K562 (cell line): Measurements from ENCODE around the gene NYNRIN. TPM values are rescaled to one million over a fixed set of nuclear protein-coding genes. Genes with fewer than 3 reads are reported as not detected.
A peak's percentile ranks its signal among the peaks of the same experiment; 100 is the strongest.

Experiments used
- GATAD2A ChIP-seq: fragments of 450-650 bp; IDR thresholded peaks from 2 replicates; pipeline ENCODE4 v1.6.1; 2017
- HNRNPK ChIP-seq: fragments of 200-400 bp; formaldehyde crosslinking; IDR thresholded peaks from one replicate; pipeline ENCODE4 v1.6.1; 2018; ENCODE audit warnings: mild to moderate bottlenecking, low read depth, low read length; ENCODE audit not compliant: poor library complexity, severe bottlenecking
- KLF10 ChIP-seq: fragments of 250-450 bp; sonication (Bioruptor Pico); IDR thresholded peaks from 2 replicates; pipeline ENCODE4 v1.6.1; 2021; ENCODE audit warnings: matching md5 sums
- MYC ChIP-seq, 2 experiments: fragments of 250-450 bp in 1 of 2; sonication (Bioruptor Pico) in 1 of 2; IDR thresholded peaks; 2 replicates each; pipeline versions ENCODE4 v1.5.1 to v1.6.1; 2012 to 2021; ENCODE audit warnings: low read depth in 2 of 2, borderline replicate concordance in 1 of 2, improper control_type of control experiment in 1 of 2, low read length in 1 of 2, mild to moderate bottlenecking in 1 of 2, moderate library complexity in 1 of 2
- NFIX ChIP-seq: fragments of 250-450 bp; sonication (Bioruptor Pico); IDR thresholded peaks from 2 replicates; pipeline ENCODE4 v1.4.0; 2020; ENCODE audit warnings: low read depth, mild to moderate bottlenecking, moderate library complexity
- RFX5 ChIP-seq: IDR thresholded peaks from 2 replicates; pipeline ENCODE4 v1.6.1; 2011; ENCODE audit warnings: low read depth, mild to moderate bottlenecking, improper control_type of control experiment, low read length
- SMC3 ChIP-seq: conservative IDR thresholded peaks from 2 replicates; pipeline ENCODE4 v1.6.1; 2011; ENCODE audit warnings: low read depth, low read length, improper control_type of control experiment; ENCODE audit not compliant: insufficient read depth
- ZBTB17 ChIP-seq: fragments of 450-650 bp; formaldehyde crosslinking; IDR thresholded peaks from 2 replicates; pipeline ENCODE4 v1.4.0; 2020; ENCODE audit warnings: mild to moderate bottlenecking
- ZNF668 ChIP-seq: fragments of 250-450 bp; sonication (Bioruptor Pico); IDR thresholded peaks from 2 replicates; pipeline ENCODE4 v1.8.0; 2022; ENCODE audit warnings: mild to moderate bottlenecking, inconsistent platforms
- polyA plus RNA-seq, 8 experiments: library from polyadenylated mRNA; depleted of rRNA in 4 of 8; stranded (reverse) in 5 of 8; unstranded in 3 of 8; fragments of >200 nt; fragmentation: Nextera tagmentation in 2 of 8; fragmentation: Illumina TruSeq in 1 of 8; extraction: Ambion mirVana in 2 of 8; extraction: Trizol in 1 of 8; gene quantifications; 2 replicates each; pipeline versions ENCODE4 v1.2.1 to v1.2.3, GENCODE V29; 2011 to 2014; ENCODE audit warnings: inconsistent platforms in 1 of 8, missing spikeins in 1 of 8
- total RNA-seq, 7 experiments: library from RNA; depleted of rRNA in 6 of 7; stranded (reverse); fragments of >200 nt in 6 of 7; fragmentation: Illumina TruSeq in 2 of 7; extraction: Trizol in 2 of 7; gene quantifications; 2 replicates each; pipeline versions ENCODE4 v1.2.1 to v1.2.3, GENCODE V29; 2011 to 2021; ENCODE audit warnings: low replicate concordance in 1 of 7
- TF ChIP-seq, protein P1 (sequence below): fragments of 450-650 bp; IDR thresholded peaks from 2 replicates; pipeline ENCODE4 v1.6.1; 2016; ENCODE audit warnings: low read depth, mild to moderate bottlenecking, moderate library complexity
- TF ChIP-seq, protein P2 (sequence below): fragments of 450-650 bp; conservative IDR thresholded peaks from 2 replicates; pipeline ENCODE4 v1.6.1; 2016; ENCODE audit warnings: missing genetic modification characterization, low read depth, mild to moderate bottlenecking, control low read depth, missing compliant biosample characterization
- TF ChIP-seq, protein P3 (sequence below): fragments of 450-650 bp; IDR thresholded peaks from 2 replicates; pipeline ENCODE4 v1.6.1; 2018; ENCODE audit warnings: mild to moderate bottlenecking, low read depth; ENCODE audit not compliant: partially characterized antibody
- TF ChIP-seq, protein P4 (sequence below): fragments of 250-450 bp; sonication (Bioruptor Pico); IDR thresholded peaks from 2 replicates; pipeline ENCODE4 v1.4.0; 2020; ENCODE audit warnings: borderline replicate concordance
- TF ChIP-seq, protein P5 (sequence below): fragments of 250-450 bp; sonication (Bioruptor Pico); IDR thresholded peaks from 2 replicates; pipeline ENCODE4 v1.4.0; 2020

NYNRIN gene
- total and polyA plus RNA-seq, 9 of the 15 experiments (the other 6 are each of a cell fraction or from before 2014, with no cell fraction given): 0.04 to 1.2 (median 0.28) TPM

DNA sequence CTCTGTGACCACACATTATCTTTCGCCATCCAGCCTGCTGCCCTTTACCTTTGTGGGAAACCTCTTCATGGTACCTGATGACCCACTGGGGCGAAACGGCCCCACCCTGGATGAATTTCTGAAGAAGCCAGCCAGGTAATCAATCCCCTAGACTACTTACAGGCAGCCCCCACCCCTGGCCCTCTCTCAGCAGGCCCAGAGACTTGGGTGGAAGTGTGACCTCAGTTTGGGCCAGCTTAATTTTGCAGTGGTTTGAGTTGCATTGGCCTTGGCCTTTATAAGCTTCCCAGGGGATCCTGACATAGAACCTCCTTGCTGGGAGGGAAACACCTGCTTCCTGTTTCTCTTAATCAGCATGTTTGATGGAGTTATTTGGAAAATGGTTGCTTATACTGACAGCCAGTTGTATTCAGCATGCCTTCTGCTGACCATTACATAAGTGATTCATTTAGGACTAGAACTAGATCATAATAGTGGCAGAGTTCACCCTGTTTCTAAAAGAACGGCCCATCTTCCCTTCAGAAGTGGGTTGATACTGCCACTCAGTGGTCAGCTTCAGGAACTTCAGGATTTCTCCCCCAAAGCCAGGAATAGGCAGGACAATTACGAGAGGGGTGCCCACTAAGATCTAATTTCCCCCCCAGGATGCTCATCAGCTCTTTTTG, 37.7 kb downstream of the NYNRIN start (continued):
- no peak for TF ChIP-seq MYC (IDR thresholded peaks at IDR 0.05; ENCODE audit: low read depth, low read length)
- TF ChIP-seq MYC (CRISPR knock-in tag; IDR thresholded peaks at IDR 0.05; ENCODE audit: borderline replicate concordance, low read depth): no peak
- TF ChIP-seq, protein P1, sequence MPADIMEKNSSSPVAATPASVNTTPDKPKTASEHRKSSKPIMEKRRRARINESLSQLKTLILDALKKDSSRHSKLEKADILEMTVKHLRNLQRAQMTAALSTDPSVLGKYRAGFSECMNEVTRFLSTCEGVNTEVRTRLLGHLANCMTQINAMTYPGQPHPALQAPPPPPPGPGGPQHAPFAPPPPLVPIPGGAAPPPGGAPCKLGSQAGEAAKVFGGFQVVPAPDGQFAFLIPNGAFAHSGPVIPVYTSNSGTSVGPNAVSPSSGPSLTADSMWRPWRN: no peak
- TF ChIP-seq RFX5: no peak
- TF ChIP-seq HNRNPK: no peak
- TF ChIP-seq SMC3: peak; percentile 47; the same call in 1 of the 2 replicates
- no peak for TF ChIP-seq GATAD2A
- TF ChIP-seq NFIX: no peak
- TF ChIP-seq, protein P2, sequence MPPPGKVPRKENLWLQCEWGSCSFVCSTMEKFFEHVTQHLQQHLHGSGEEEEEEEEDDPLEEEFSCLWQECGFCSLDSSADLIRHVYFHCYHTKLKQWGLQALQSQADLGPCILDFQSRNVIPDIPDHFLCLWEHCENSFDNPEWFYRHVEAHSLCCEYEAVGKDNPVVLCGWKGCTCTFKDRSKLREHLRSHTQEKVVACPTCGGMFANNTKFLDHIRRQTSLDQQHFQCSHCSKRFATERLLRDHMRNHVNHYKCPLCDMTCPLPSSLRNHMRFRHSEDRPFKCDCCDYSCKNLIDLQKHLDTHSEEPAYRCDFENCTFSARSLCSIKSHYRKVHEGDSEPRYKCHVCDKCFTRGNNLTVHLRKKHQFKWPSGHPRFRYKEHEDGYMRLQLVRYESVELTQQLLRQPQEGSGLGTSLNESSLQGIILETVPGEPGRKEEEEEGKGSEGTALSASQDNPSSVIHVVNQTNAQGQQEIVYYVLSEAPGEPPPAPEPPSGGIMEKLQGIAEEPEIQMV (tag): no peak
- TF ChIP-seq ZBTB17 (CRISPR knock-in tag): no peak
- 0 out of 2 replicates have a peak, but pooled peaks have one; percentile 18 for TF ChIP-seq KLF10
- no peak for TF ChIP-seq ZNF668
- TF ChIP-seq, protein P3, sequence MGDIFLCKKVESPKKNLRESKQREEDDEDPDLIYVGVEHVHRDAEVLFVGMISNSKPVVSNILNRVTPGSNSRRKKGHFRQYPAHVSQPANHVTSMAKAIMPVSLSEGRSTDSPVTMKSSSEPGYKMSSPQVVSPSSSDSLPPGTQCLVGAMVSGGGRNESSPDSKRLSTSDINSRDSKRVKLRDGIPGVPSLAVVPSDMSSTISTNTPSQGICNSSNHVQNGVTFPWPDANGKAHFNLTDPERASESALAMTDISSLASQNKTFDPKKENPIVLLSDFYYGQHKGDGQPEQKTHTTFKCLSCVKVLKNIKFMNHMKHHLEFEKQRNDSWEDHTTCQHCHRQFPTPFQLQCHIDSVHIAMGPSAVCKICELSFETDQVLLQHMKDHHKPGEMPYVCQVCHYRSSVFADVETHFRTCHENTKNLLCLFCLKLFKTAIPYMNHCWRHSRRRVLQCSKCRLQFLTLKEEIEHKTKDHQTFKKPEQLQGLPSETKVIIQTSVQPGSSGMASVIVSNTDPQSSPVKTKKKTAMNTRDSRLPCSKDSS: no peak
- TF ChIP-seq, protein P4, sequence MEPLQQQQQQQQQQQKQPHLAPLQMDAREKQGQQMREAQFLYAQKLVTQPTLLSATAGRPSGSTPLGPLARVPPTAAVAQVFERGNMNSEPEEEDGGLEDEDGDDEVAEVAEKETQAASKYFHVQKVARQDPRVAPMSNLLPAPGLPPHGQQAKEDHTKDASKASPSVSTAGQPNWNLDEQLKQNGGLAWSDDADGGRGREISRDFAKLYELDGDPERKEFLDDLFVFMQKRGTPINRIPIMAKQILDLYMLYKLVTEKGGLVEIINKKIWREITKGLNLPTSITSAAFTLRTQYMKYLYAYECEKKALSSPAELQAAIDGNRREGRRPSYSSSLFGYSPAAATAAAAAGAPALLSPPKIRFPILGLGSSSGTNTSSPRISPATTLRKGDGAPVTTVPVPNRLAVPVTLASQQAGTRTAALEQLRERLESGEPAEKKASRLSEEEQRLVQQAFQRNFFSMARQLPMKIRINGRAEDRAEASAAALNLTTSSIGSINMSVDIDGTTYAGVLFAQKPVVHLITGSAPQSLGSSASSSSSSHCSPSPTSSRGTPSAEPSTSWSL (CRISPR knock-in tag): no peak
- TF ChIP-seq, protein P5, sequence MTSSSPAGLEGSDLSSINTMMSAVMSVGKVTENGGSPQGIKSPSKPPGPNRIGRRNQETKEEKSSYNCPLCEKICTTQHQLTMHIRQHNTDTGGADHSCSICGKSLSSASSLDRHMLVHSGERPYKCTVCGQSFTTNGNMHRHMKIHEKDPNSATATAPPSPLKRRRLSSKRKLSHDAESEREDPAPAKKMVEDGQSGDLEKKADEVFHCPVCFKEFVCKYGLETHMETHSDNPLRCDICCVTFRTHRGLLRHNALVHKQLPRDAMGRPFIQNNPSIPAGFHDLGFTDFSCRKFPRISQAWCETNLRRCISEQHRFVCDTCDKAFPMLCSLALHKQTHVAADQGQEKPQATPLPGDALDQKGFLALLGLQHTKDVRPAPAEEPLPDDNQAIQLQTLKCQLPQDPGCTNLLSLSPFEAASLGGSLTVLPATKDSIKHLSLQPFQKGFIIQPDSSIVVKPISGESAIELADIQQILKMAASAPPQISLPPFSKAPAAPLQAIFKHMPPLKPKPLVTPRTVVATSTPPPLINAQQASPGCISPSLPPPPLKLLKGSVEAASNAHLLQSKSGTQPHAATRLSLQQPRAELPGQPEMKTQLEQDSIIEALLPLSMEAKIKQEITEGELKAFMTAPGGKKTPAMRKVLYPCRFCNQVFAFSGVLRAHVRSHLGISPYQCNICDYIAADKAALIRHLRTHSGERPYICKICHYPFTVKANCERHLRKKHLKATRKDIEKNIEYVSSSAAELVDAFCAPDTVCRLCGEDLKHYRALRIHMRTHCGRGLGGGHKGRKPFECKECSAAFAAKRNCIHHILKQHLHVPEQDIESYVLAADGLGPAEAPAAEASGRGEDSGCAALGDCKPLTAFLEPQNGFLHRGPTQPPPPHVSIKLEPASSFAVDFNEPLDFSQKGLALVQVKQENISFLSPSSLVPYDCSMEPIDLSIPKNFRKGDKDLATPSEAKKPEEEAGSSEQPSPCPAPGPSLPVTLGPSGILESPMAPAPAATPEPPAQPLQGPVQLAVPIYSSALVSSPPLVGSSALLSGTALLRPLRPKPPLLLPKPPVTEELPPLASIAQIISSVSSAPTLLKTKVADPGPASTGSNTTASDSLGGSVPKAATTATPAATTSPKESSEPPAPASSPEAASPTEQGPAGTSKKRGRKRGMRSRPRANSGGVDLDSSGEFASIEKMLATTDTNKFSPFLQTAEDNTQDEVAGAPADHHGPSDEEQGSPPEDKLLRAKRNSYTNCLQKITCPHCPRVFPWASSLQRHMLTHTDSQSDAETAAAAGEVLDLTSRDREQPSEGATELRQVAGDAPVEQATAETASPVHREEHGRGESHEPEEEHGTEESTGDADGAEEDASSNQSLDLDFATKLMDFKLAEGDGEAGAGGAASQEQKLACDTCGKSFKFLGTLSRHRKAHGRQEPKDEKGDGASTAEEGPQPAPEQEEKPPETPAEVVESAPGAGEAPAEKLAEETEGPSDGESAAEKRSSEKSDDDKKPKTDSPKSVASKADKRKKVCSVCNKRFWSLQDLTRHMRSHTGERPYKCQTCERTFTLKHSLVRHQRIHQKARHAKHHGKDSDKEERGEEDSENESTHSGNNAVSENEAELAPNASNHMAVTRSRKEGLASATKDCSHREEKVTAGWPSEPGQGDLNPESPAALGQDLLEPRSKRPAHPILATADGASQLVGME (CRISPR knock-in tag): no peak
